Glutamatergic neuron (in vitro differentiated cells): ENCODE measurements around the gene SLC30A1. TPM values are rescaled to one million over a fixed set of nuclear protein-coding genes. Genes with fewer than 3 reads are reported as not detected.
"Not testable (repeated sequence)": the region's sequence is repeated elsewhere in the genome, so short reads cannot be mapped to it uniquely, and the experiment has no call there.

Experiments
- DNase-seq: peaks from one replicate; pipeline ENCODE4 v3.0.0; 2022
- H3K27ac Mint-ChIP-seq: one replicate; pipeline ENCODE4 v1.8.0; 2020; ENCODE audit warnings: mild to moderate bottlenecking, mixed read lengths, inconsistent platforms; ENCODE audit not compliant: unreplicated experiment
- H3K27me3 Mint-ChIP-seq: one replicate; pipeline ENCODE4 v1.8.0; 2020; ENCODE audit warnings: mild to moderate bottlenecking, moderate library complexity, mixed read lengths, inconsistent platforms; ENCODE audit not compliant: unreplicated experiment
- H3K36me3 Mint-ChIP-seq: one replicate; pipeline ENCODE4 v1.8.0; 2020; ENCODE audit warnings: mild to moderate bottlenecking, mixed read lengths, inconsistent platforms; ENCODE audit not compliant: unreplicated experiment
- H3K4me1 Mint-ChIP-seq: one replicate; pipeline ENCODE4 v1.8.0; 2020; ENCODE audit warnings: mild to moderate bottlenecking, low read depth, mixed read lengths, inconsistent platforms; ENCODE audit not compliant: unreplicated experiment
- H3K4me3 Mint-ChIP-seq: one replicate; pipeline ENCODE4 v1.8.0; 2020; ENCODE audit warnings: mild to moderate bottlenecking, mixed read lengths, inconsistent platforms; ENCODE audit not compliant: unreplicated experiment
- H3K9me3 Mint-ChIP-seq: one replicate; pipeline ENCODE4 v1.8.0; 2020; ENCODE audit warnings: mild to moderate bottlenecking, moderate library complexity, mixed read lengths, inconsistent platforms; ENCODE audit not compliant: unreplicated experiment
- total RNA-seq: library from RNA; stranded (reverse); fragmentation: NEBNext Ultra II Directional; extraction: Animal tissue kit (Norgen Biotek cat#: 25700); gene quantifications from one replicate; pipeline ENCODE4 v1.2.1, GENCODE V29; 2021; ENCODE audit not compliant: unreplicated experiment
- TF ChIP-seq, protein P1 (sequence below): fragments of 200-600 bp; sonication (generic); IDR thresholded peaks from one replicate; pipeline ENCODE4 v1.5.0; 2021; ENCODE audit not compliant: partially characterized antibody, unreplicated experiment

The SLC30A1 gene
- total RNA-seq, 1 donor from 2014 or later = 3.1 TPM

DNA sequence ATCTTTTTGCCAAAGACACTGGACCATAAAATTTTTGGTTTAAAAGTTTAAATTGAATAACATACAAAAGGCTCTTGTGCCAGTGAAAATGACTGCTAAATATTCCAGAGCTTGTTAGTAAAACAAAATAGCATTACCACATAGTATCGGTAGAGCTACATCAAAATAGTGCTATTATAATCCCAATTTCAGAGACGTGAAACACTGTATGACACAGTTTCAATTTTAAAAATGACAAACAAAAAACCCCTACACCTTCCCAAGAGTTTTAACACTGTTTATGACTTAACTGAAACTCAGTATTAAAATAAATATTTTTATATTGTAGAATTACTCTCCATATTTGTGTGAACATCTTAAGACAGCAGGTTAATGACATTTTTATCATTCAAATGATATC is 7.0 kb downstream of the SLC30A1 start:
- Mint-ChIP-seq H3K9me3 (no peaks in the 10 kb centered on the region), H3K27me3 (no peaks in the 10 kb centered on the region), H3K27ac (no peak overlapping the region), H3K4me3 (no peak overlapping the region), H3K36me3 (no peaks in the 10 kb centered on the region), H3K4me1 (peaks cover 3% of the 10 kb centered on the region)
- TF ChIP-seq, protein P1, sequence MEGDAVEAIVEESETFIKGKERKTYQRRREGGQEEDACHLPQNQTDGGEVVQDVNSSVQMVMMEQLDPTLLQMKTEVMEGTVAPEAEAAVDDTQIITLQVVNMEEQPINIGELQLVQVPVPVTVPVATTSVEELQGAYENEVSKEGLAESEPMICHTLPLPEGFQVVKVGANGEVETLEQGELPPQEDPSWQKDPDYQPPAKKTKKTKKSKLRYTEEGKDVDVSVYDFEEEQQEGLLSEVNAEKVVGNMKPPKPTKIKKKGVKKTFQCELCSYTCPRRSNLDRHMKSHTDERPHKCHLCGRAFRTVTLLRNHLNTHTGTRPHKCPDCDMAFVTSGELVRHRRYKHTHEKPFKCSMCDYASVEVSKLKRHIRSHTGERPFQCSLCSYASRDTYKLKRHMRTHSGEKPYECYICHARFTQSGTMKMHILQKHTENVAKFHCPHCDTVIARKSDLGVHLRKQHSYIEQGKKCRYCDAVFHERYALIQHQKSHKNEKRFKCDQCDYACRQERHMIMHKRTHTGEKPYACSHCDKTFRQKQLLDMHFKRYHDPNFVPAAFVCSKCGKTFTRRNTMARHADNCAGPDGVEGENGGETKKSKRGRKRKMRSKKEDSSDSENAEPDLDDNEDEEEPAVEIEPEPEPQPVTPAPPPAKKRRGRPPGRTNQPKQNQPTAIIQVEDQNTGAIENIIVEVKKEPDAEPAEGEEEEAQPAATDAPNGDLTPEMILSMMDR = no peak
- DNase-seq = no peak

DNA sequence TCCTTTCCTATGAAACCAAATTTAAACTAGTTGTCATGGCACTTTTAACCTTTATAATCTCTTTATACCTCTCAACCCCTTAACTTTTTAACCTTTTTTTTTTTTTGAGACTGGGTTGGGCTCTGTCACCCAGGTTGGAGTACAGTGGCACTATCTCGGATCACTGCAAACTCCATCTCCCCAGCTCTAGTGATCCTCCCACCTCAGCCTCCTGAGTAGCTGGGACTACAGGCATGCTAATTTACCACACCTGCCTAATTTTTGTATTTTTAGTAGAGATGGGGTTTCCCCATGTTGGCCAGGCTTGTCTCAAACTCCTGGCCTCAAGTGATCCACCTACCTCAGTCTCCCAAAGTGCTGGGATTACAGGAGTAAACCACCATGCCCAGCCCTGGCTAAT is 8.6 kb downstream of the SLC30A1 start:
- H3K27ac Mint-ChIP-seq, H3K4me3 Mint-ChIP-seq, H3K9me3 Mint-ChIP-seq, H3K36me3 Mint-ChIP-seq, H3K27me3 Mint-ChIP-seq, H3K4me1 Mint-ChIP-seq, DNase-seq: not testable (repeated sequence)

DNA sequence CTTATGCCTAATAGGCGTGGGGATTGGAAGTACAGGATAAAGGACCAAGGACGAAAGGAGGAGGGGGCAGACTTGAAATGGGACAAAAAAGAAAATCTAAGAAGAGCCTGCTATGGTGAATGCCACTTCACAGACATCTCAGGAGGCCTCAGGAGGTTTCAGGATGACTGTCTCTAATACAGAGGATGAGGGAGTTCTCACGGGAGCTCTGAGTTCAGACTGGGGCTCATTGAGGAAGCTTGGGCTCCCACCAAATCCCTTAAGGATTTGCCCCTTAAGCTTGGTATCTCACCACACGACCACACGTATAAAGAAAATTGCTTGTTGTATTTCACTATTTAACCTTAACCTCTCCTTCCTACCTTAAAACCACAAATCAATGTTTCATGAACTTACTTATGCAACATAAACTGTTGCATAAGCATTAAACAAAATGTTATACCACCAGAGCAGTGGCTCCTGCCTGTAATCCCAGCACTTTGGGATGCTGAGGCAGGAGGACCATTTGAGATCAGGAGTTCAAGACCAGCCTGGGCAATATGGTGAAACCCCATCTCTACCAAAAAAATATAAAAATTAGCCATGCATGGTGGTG is 12.4 kb downstream of the SLC30A1 start:
- Mint-ChIP-seq H3K27me3 (peaks cover 2% of the 10 kb centered on the region), H3K9me3 (no peaks in the 10 kb centered on the region), H3K27ac (no peak overlapping the region), H3K4me1 (no peaks in the 10 kb centered on the region), H3K36me3 (no peaks in the 10 kb centered on the region), H3K4me3 (no peak overlapping the region)
- TF ChIP-seq, protein P1 = no peak
- DNase-seq = no peak

DNA sequence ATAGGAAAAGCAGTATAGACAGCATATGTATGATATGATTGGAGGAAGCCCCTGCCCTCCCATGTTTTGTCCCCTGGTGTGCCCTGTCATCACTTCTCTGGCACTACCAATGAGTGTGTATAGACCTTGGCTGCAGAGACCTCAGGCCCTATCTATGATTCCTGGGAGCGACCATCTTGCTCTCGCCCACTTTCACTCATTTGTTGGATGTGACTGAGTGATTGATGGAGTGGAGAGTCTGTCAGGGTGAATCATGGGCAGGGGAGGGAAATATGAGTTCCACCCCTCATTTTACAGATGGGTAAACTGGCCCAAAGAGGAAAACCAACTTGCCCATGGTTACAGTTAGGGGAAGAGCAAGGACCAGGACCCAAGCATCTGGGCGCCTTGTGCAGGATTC is 14.9 kb downstream of the SLC30A1 start:
- H3K27me3 Mint-ChIP-seq = peaks cover 4% of the 10 kb centered on the region
- H3K36me3 Mint-ChIP-seq = no peaks in the 10 kb centered on the region
- H3K4me1 Mint-ChIP-seq = no peaks in the 10 kb centered on the region
- H3K27ac Mint-ChIP-seq = no peak overlapping the region
- peaks cover 2% of the 10 kb centered on the region for H3K9me3 Mint-ChIP-seq
- TF ChIP-seq, protein P1 = no peak
- no peak overlapping the region for H3K4me3 Mint-ChIP-seq
- no peak for DNase-seq

DNA sequence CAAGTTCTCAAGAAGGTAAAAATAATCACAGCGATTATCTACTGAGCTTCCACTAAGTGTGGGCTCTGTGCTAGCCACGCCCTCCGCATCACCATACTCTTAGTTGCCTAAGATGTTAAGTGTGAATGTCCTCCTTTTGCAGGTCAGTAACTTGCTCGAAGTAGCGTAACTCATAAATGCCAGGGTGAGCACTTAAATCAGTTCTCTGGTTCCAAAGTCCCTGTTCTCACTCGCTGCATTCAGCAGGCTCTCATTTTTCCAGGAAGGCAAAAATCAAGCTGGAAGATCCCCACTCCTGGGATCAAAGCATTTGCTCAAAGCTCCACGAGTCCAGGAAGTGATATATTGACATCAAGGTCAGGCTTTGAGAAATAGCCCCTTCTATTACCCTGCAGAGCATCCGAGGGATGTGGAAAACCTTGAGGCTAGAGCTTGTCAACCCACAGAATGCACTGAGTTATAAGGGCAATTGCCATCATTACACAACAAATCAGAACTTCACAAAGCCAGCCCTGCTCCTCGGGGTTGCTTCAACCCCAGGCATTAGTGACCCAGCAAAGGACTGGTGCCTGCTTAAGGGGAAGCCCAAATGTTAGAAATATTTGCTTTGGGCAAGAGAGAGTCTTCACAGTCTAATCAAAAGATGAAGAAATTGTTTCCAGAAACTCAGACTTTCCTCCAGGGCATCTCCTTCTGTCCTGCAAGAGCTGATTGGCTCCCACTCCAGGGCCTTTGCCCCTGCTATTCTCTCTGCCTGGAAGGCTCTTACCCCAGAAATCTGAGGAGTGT is 19.5 kb downstream of the SLC30A1 start:
- peaks cover 5% of the 10 kb centered on the region for H3K27me3 Mint-ChIP-seq
- H3K36me3 Mint-ChIP-seq = no peaks in the 10 kb centered on the region
- no peaks in the 10 kb centered on the region for H3K4me1 Mint-ChIP-seq
- H3K4me3 Mint-ChIP-seq = no peak overlapping the region
- peaks cover 3% of the 10 kb centered on the region for H3K9me3 Mint-ChIP-seq
- no peak for DNase-seq
- TF ChIP-seq, protein P1 = no peak
- H3K27ac Mint-ChIP-seq = no peak overlapping the region
